Stimulated activated CD4-positive, alpha-beta T cell treated with anti-CD3 and anti-CD28 coated beads, Interleukin-15, amount 100 ng/mL, for 48 hours (primary cell): ENCODE data around the gene RPL19.

ENCODE experiments used
- DNase-seq, 2 donors: peaks; one replicate each; pipeline ENCODE4 v3.0.0-alpha.2; 2020; ENCODE audit warnings: low read depth in 2 of 2

Gene RPL19

DNA sequence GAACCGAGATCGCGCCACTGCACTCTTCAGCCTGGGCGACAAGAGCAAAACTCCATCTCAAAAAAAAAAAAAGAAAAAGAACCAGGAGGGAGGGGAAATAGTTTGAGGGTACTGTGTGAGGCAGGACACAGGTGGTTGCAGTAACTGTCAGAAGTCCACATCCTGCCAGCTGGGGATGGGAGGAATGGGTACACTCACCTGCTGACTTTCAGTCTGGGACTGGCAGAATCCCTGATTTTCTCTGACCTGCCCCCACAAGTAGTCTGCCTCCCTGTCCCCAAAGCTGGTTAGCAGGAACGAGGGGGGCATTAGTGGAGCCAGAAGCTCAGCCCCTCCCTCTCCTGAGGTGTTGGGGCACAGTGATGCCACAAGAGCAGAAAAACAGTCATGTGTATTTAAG, 27.0 kb upstream of the RPL19 start:
- no peak for DNase-seq

DNA sequence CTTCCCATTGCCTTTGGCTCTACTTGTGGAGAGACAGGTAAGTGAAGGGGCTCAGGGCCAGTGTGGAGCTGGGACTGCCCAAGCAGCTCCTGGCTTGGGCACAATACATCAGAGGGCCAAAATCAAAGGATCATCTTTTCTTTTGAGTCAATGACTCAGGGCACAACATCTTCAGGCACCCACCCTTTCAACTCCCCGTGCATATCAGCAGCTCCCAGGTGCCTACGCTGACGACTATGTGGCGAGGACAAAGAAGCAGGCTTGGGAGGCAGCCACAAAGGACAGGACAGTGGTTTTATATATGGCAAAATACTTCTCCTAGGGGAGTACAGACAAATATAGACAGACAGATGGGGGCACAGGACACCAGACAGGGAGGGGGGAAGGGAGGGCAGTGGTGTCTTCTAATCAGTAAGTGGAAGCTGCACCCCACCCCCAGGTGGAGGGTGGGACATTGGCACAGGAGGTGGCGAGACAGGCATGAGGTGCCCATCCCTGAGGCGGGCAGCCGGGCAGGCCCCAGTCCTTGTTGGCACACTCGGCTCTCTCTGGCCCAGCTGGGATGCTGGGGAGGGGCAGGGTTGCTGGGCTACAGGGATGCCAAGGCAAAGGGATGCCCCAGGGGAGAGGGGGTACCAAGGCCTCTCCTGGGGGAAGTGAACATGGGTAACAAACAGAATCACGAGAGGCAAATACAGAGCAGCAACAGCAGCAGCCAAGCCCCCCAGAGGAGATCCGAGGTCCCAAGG, 26.4 kb upstream of the RPL19 start:
- no peak for DNase-seq

DNA sequence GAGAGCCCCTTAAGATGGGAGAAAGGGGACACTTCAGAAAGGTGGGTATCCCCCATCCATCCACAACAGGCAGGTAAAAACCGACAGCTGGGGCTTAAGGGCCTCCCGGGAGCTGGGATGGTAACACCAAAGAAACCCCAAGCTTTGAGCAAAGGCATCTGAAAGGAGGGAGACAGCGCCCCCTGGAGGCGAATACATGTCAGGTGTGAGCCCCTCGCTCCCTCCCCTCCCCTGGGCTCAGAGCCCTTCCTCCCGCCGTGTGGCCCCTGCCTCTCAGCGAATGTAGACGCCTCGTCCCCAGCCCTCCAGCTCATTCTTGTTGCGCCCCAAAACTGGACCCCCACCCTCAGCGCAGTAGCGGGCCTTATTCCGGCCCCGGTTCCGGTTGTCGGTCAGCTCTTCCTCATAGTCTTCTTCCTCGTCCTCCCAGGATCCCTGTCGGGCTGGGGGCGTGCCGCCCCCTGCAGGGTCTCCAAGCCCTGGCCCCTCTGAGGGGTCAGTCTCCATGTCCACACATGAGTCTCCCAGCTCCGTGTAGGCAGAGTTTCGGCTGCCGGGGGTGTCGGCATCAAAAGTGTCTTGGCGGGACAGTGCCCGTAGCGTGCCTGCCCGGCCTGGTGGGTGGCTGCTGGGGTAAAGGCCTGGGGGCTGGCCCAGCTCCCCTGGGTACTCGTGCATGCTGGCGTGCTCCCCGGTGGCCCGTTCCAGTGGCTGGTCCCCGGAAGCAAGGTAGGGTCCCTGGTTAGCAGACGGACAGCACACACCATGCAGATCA, 25.0 kb upstream of the RPL19 start:
- peak; percentile 60 to 63 for DNase-seq

DNA sequence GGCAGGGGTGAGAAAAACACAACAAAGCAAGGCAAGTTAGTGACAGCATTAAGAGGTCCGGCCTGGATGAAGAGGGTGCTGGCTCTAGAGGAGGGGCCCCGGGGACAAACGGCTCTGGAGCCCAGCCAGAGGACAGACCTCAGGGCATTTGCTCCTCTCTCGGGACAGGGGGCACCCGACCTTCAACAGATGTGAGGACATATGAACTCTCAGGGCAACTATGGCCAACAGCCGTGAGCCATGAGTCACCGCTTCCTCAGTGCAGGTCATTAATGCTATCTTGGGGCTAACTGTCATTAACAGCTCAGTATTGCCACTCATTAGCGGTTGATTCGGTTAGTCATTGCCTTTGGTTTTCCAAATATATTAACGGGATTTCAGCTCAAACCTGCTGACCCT, 24.4 kb upstream of the RPL19 start:
- no peak for DNase-seq

DNA sequence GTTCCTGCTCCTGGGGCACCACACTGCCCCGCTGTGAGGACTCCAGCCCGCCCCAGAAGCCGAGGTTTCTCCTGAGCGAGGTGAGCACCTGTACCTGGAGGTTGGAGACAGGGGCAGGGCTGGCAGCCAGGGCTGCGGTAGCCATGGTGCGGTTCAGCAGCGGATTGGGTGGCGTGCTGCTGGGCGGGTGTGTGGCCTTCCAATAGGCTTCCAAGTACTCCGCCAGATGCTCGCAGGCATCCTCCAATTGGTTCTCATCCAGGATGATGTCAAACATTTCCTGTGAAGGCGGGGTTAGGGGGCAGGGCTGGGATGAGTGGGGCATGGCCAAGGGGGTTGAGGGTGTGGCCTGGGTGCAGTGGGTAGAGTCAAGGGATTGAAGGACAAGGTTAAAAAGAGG, 22.8 kb upstream of the RPL19 start:
- DNase-seq = no peak

DNA sequence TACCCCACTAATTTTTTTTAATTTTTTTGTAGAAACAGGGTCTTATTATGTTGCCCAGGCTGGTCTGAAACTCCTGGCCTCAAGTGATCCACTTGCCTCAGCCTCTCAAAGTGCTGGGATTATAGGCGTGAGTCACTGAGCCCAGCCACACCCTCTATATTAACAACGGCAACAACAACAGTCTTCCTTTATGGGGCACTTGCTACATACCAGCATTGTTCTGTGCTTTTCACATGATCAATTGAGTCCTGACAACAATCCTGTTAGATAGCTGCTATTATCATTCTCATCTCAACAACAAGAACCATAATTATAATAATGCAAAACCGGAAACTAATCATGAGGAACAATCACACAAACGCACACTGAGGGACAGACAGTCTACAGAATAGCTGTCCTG, 21.5 kb upstream of the RPL19 start:
- DNase-seq = no peak

DNA sequence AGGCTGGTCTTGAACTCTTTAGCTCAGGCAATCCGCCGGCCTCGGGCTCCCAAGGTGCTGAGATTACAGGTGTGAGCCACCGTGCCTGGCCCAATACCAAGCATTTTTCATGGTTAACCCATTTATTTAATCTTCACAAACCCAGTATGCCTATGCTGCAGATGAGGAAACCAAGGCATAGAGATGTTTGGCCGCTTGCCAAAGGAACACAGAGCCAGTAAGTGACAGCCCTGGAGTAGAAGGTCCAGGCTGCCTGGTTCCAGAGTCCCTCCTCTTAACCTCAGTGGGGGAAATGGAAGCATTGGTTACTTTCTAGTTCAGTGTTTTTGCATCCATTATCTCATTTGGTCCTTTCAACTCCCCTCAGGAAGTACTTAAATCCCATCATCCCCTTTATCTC, 18.8 kb upstream of the RPL19 start:
- DNase-seq = no peak

DNA sequence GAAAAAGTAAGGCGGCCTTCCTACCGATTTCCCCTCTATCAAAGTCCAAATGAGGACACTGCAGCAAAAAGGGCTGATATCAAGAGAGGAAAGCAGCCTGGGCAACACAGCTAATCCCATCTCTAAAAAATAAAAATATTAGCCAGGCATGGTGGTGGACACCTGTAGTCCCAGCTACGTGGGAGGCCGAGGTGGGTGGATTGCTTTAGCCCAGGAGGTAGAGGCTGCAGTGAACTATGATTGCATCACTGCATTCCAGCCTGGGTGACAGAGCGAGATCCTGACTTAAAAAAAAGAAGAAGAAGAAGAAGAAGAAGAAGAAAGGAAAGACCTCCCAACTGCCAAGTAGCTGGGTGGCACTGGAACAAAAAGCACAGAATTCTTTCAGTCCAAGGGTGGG, 17.0 kb upstream of the RPL19 start:
- no peak for DNase-seq

DNA sequence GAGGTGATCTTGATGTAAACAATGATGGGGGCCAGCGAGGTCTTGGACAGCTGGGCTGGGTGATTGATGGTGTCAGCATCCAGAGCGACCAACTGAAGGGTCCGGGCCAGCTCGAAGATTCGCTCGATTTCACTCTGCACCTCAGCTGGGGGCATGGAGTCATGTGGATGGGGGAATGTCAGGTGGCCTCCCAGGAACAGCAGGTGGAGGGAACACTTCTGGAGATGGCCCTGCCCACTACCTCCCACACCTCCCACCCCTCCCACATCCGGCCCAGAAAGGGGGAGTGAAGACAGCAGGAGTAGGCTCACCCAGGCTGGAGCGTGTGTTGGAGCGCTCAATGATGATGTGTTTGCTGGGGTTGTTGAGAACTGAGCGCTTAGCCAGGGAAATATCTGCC, 16.4 kb upstream of the RPL19 start:
- DNase-seq = no peak

DNA sequence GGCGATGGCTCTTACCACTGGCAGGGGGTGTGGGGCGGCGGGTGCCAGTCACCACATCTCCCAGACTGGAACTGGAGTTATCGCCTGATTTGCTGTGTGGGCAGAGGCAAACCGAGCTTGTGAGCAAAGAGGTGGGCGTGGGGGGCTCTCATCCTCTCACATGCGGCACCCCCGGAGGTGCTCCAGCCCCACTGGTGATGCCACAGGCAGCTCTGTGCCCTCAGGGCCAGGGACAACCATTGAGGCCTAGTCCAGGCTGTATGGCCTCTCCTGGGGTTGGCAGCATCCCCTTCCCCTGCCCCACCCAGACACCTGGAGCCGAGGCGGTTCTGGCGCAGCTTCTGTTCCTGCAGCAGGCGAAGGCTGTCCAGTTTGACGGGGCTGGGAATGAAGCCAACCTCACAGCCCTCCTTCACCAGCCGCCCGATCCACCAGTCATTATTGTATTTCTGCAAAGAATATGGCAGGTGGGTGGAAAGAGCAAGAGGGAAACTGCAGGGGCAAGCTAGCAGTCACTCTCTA, 13.5 kb upstream of the RPL19 start:
- no peak for DNase-seq

DNA sequence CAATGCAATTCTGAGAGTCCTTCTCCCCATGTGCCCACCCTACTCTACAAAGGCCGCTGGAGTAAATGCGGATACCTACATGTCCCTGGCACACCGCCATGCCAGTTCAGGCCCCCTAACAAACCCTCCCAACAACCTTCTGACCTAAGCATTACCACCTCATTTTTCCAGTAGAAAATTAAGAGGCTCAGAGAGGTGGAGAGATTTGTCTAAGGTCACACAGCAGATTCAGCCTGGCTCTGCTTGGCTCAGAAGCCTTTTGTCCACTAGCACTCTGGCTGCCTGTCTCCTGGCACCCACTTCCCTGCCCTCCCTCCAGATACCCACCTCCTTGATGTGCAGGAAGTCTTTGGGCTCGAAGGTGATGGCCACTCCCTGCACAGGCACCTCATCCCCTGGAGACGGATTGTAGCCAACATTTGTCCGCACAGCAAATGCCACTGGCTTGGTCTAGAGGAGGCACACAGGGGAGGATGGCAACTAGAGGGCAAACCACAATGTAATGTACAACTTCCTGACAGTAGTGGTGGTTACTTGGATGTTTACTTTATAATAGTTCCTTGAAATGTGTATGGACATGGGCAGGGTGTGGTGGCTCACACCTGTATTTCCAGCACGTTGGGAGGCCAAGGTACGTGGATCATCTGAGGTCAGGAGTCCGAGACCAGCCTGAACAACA, 12.8 kb upstream of the RPL19 start:
- DNase-seq = no peak

DNA sequence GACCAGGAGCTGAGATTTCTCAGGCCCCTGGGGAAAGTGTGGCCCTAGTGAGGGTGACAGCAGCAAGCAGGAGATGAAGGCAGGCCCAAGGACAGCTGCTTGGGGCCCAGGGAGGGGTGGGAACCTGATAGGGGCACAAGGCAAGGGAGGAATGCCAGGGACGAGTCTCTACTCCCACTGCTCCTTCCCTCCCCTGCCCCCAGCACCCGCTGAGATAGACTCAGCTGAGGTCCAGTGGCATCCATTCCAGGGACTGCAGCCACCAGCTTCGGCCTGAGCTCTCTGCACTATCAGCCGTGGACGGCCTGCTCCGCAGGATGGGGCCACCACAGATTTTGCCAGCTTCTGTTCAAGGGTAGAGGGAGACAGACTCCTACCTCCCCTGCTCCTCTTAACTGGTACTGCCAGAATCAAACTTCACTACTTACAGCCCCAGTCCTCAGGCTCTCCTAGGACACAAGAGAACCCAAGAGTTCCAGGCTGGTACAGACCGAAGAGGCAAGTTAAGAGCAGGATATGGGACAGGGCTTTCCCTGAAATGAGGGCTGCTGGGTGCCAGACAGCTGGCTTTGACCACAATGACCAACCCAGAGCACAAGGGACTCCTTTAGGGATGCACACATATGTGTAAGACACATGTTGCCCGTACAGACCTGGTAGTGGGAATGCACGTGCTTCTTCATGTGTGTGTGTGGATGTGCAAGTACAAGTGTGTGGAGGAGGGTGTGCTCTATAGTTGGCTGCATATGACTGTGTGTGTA, 8.2 kb upstream of the RPL19 start:
- no peak for DNase-seq

DNA sequence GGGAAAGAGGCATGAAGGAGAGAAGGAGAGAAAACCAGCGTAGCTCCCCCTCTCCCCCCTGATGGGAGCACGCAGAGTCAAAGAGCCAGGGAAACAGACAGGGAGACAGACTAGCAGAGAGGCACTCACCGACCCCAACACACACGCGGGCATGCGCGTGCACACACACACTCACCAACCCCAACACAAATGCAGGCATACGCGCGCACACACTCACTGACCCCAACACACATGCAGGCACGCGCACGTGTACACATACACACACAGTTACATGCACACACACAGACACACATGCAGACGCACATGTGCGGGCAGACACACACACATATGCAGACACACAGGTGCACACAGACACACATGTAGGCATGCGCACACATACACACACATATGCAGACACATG, 7.2 kb upstream of the RPL19 start:
- DNase-seq = no peak

DNA sequence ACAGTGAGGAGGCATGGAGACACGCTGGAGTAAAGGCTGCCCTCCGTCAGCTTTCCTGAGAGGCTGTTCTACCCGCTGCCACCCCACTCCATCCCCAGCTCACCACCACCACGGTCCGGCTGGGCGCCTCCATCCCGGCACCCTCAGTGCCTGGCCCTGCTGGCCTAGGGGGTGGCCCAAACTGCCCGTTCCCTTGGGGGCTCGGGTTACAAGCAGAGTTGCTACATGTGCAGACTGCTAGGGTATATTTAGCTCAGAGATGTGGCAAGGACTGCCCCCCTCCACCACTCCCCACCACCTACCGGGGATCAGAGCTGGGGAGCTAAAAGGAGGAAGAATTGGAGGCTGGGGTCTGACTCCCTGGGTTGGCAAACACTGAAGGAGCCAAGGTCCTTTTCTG, 6.7 kb upstream of the RPL19 start:
- DNase-seq = no peak

DNA sequence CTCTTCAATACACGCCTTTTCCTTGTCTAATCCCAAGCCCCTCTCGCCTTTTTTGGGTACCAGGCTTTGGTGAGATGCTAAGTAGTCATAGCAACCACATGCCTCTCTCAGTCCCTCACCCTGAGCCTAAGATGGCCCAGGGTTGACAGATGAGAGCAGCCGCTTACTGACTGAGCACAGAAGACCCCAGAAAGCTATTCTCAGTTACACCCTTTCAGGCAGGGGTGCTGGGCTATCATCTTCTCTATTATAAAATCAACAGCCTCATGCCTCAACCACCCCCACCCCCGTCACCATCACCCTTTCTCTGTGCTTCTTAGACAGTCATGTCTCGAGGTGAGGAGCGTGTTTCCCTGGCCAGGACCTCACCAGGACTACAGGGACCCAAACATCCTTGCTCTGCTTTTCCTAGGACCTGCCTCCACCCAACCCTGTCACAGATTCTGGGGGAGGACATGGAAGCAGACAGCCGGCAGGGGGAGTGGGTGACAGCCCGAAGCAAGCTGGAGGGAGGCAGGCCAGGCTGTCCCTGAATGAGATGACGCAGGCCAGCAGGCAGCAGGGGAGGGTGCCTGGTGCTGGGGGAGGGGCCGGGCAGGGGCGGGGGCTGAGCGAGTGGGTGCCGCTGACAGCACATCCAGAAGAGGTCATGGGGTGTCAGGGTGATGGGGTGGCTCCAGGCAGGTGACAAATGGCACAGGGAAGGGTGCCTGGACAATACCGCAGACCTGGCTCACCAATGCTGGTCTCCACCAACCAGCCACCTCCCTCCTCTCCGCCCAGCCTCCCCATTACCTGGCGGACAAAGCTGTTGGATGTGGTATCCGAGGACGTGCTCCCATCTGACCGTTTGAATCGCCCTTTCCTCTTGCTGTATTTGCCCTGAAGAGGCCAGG, 5.7 kb upstream of the RPL19 start:
- DNase-seq = no peak

DNA sequence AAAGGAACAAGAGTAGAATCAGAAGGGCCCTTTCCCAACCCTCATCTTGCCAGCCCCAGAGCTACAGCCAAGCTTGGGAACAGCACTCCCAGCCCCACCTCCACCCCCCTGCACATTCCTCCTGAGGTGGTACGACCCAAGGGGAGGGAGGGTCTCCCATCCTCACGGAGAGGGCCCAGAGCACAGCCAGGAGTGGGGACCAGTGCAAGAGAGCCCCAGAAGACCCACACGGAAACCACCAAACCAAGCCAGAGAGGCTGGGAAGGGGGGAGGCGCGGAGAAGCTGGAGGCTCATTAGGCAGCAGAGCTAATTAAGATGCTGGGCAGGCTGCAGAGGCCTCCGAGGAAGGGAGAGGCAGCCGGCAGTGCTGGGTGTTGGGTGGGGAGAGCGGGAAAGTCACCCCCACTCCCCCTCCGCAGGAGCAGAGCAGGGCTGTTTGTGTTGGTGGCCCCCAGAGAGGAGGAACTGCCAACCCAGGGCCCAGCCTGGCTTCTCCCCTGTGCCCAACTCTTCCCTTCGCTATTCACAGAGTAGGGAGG, 5.0 kb upstream of the RPL19 start:
- DNase-seq = no peak

DNA sequence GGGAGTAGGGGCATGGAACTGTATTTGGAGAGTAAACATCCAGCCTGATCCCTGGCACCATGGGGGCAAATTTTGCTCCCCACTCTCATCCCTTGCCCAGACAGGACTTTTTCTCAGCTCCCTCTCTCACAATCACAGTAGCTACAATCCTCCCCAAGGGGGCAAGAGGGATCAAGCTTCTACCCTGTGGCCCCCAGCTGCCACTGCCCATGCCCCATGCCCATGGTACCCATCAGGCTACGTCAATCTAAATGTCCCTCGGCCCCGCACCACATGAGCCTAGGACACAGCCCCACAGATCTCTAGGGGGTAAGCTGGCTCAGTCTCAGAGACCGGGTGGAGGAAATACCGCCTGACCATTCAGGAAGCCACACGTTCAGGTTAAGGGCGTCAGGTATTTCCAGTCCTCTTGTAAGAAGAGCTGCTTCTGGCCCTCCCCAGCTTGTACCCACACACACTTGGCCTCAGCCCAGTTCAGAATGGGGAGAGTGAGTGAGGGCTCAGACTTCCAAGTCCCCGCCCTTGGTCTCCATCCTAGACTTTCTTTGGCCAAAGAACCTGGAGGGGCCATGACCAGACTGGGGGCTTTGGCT, 4.4 kb upstream of the RPL19 start:
- DNase-seq = no peak

DNA sequence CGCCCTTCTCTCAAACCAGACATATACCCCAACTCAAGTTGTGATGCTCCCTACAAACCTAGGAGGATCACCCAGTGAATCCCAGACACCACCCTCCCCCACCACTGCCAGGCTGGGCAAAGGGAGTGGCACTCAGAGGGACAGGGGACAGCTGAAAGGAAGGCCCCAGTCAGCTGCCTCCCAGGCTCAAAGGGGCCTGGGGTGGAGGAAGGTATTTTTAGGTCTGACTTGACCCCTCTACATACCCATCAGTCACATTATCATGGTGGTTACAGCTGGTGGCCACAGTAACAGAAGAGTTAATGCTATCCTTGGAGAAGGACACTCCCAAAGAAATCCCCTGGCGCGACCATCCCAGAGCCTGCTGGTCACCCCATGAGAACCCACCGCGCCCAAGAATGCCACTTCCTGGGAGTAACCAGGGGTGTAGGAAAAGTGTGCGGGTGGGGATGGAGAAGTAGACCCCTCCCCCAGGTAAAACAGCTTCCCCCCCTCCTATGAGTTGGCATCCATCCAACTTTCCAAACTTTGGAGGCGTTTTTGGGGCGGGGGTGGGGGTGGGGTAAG, 3.8 kb upstream of the RPL19 start:
- no peak for DNase-seq

DNA sequence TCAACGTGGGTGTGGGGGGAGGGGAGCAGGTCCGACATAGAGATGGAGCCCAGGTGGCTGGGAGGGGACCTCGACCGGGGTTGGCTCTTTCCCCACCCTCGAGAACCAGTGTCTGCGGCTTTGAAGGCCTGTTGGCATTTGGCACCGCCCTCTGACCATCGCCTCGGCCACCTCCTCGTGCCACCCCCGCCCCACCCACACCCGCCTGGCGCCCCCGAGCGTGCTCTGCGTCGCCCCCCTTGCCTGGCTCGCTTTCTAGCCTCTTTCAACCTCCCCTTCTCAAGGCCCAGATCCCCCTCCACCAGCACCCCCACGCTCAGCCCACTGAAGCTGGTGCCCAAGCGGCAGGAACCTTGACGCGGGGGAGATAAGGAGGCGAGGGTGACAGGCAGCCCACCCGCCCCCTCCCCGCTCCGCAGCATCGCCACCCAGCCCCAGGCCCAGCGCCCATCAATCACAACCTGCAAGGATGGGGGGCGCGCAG, 3.2 kb upstream of the RPL19 start:
- no peak for DNase-seq
